PC-9 (cell line): ENCODE data around the gene VSX1. TPM values are rescaled to one million over a fixed set of nuclear protein-coding genes. Genes with fewer than 3 reads are reported as not detected.
A peak's percentile ranks its signal among the peaks of the same experiment; 100 is the strongest.

Experiments
- BruUV-seq: library from RNA; stranded (reverse); fragments of 400-500 nt; replicated peaks from 2 replicates; lab custom pipeline; 2021; lab: Mats Ljungman, UMichigan
- CTCF ChIA-PET: fragments of 300-600 bp; sonication (Branson Sonifier 250); formaldehyde crosslinking; loops from one replicate; lab custom pipeline; 2022; ENCODE audit warnings: antibody characterized with exemption; lab: Charles Lee
- POLR2A ChIA-PET: fragments of 300-600 bp; sonication (Branson Sonifier 250); formaldehyde crosslinking; loops from one replicate; lab custom pipeline; 2022; ENCODE audit warnings: antibody characterized with exemption; ENCODE audit not compliant: unreplicated experiment; lab: Charles Lee
- DNase-seq, 2 experiments: peaks; one replicate each; pipeline versions ENCODE4 v3.0.0 to v3.0.0-alpha.2; 2015 to 2022; ENCODE audit warnings: mixed read lengths in 1 of 2
- H2AFZ ChIP-seq: fragments of 200-600 bp; sonication (generic); 2 replicates; pipeline ENCODE4 v1.8.1; 2017; ENCODE audit warnings: antibody characterized with exemption
- H3F3A ChIP-seq: fragments of 200-600 bp; sonication (generic); 2 replicates; pipeline ENCODE4 v1.8.1; 2017; ENCODE audit warnings: antibody characterized with exemption, mild to moderate bottlenecking, low read depth; ENCODE audit not compliant: insufficient read depth
- H3K27ac ChIP-seq: fragments of 200-600 bp; sonication (generic); 2 replicates; pipeline ENCODE4 v1.6.1; 2016; ENCODE audit warnings: mixed run types
- H3K27me3 ChIP-seq: fragments of 200-600 bp; sonication (generic); 2 replicates; pipeline ENCODE4 v1.6.1; 2016; ENCODE audit warnings: low read depth, mixed run types; ENCODE audit not compliant: insufficient read depth
- H3K36me3 ChIP-seq: fragments of 200-600 bp; sonication (generic); 2 replicates; pipeline ENCODE4 v1.6.1; 2016; ENCODE audit warnings: low read depth, mixed run types
- H3K4me1 ChIP-seq: fragments of 200-600 bp; sonication (generic); replicated peaks from 2 replicates; pipeline ENCODE4 v1.6.1; 2016; ENCODE audit warnings: mixed run types; ENCODE audit not compliant: insufficient read depth
- H3K4me2 ChIP-seq: fragments of 200-600 bp; sonication (generic); 2 replicates; pipeline ENCODE4 v1.6.1; 2017; ENCODE audit warnings: mixed run types
- H3K4me3 ChIP-seq: fragments of 200-600 bp; sonication (generic); 2 replicates; pipeline ENCODE4 v1.6.1; 2016; ENCODE audit warnings: mixed run types
- H3K79me2 ChIP-seq: fragments of 200-600 bp; sonication (generic); 2 replicates; pipeline ENCODE4 v1.6.1; 2017; ENCODE audit warnings: low read depth, mixed run types
- H3K9me2 ChIP-seq: fragments of 200-600 bp; sonication (generic); 2 replicates; pipeline ENCODE4 v1.8.1; 2017; ENCODE audit warnings: mild to moderate bottlenecking; ENCODE audit not compliant: insufficient read depth
- H3K9me3 ChIP-seq: fragments of 200-600 bp; sonication (generic); 2 replicates; pipeline ENCODE4 v1.8.1; 2016; ENCODE audit warnings: low read depth; ENCODE audit not compliant: insufficient read depth
- H4K20me1 ChIP-seq: fragments of 200-600 bp; sonication (generic); 2 replicates; pipeline ENCODE4 v1.8.1; 2017; ENCODE audit not compliant: insufficient read depth
- EZH2 ChIP-seq: fragments of 200-600 bp; sonication (generic); IDR thresholded peaks from 2 replicates; pipeline ENCODE4 v1.8.0; 2017; ENCODE audit warnings: antibody characterized with exemption, low read depth
- intact Hi-C: fragments of 100-400 bp; cut with micrococcal nuclease; formaldehyde crosslinking; loops from one replicate; pipeline ENCODE4 v1.10.0; 2022; ENCODE audit not compliant: unreplicated experiment
- total RNA-seq: library from RNA; stranded (reverse); gene quantifications from 2 replicates; pipeline ENCODE4 v1.2.3, GENCODE V29; 2021
- TF ChIP-seq, protein P1 (sequence below): fragments of 200-600 bp; sonication (generic); conservative IDR thresholded peaks from 2 replicates; pipeline ENCODE4 v1.6.1; 2017; ENCODE audit warnings: mixed run types, antibody characterized with exemption, mild to moderate bottlenecking, moderate library complexity

The VSX1 gene
- total RNA-seq, 1 experiment from 2014 or later: 1.5 TPM

DNA sequence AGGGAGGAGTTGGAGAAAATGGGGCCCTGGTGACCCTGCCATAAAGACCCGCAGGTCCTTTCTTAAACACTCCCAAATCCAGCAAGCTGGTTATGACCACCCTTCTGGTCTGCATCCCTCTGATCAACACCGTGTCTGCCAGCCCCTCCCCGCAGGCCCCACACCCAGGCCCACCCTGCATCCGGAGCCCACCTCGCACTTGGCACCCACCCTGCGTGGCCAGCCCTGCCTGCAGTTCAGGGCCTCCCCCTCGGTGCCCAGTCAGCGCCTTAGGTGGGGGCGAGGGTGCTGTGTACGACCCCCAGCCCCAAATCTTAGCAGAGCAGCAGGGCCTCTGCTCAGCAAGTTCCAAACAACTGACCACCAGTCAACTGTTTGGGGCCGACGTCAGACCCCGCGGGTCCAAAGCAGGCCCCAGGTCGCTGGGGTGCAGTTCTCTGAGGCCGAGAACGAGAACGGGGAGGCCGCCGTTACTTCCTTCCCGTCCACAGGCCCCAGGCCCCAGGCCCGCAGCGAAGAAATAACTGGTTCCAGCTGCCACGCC, 25.2 kb downstream of the VSX1 start:
- BruUV-seq: no TSS peak
- Histone ChIP-seq H3K4me3 (peak overlapping the region; percentile 71), H3K9me3 (no peaks in the 10 kb centered on the region), H3K36me3 (no peaks in the 10 kb centered on the region), H3K27ac (no peak overlapping the region), H3K9me2 (no peaks in the 10 kb centered on the region), H3F3A (peaks cover 12% of the 10 kb centered on the region; the same call in 1 of the 2 replicates), H4K20me1 (peaks cover 4% of the 10 kb centered on the region; the same call in 1 of the 2 replicates), H3K27me3 (no peaks in the 10 kb centered on the region), H3K4me2 (peak overlapping the region; percentile 86), H2AFZ (peak overlapping the region; percentile 92), H3K79me2 (peaks cover 16% of the 10 kb centered on the region; the same call in 1 of the 2 replicates), H3K4me1 (peaks cover 48% of the 10 kb centered on the region)
- no peak for DNase-seq
- ChIA-PET POLR2A (interaction anchor here (0.6 kb wide), 1 partner anchor 56 kb away, joined by 5 read pairs; no protein-coding TSS in a partner anchor), CTCF (no interaction called here)
- intact Hi-C loops: loop anchor here (2.0 to 5.0 kb wide), 2 partner anchors 16 to 39 kb away; no protein-coding TSS in a partner anchor
- no peak for TF ChIP-seq EZH2
- TF ChIP-seq, protein P1, sequence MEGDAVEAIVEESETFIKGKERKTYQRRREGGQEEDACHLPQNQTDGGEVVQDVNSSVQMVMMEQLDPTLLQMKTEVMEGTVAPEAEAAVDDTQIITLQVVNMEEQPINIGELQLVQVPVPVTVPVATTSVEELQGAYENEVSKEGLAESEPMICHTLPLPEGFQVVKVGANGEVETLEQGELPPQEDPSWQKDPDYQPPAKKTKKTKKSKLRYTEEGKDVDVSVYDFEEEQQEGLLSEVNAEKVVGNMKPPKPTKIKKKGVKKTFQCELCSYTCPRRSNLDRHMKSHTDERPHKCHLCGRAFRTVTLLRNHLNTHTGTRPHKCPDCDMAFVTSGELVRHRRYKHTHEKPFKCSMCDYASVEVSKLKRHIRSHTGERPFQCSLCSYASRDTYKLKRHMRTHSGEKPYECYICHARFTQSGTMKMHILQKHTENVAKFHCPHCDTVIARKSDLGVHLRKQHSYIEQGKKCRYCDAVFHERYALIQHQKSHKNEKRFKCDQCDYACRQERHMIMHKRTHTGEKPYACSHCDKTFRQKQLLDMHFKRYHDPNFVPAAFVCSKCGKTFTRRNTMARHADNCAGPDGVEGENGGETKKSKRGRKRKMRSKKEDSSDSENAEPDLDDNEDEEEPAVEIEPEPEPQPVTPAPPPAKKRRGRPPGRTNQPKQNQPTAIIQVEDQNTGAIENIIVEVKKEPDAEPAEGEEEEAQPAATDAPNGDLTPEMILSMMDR: no peak

DNA sequence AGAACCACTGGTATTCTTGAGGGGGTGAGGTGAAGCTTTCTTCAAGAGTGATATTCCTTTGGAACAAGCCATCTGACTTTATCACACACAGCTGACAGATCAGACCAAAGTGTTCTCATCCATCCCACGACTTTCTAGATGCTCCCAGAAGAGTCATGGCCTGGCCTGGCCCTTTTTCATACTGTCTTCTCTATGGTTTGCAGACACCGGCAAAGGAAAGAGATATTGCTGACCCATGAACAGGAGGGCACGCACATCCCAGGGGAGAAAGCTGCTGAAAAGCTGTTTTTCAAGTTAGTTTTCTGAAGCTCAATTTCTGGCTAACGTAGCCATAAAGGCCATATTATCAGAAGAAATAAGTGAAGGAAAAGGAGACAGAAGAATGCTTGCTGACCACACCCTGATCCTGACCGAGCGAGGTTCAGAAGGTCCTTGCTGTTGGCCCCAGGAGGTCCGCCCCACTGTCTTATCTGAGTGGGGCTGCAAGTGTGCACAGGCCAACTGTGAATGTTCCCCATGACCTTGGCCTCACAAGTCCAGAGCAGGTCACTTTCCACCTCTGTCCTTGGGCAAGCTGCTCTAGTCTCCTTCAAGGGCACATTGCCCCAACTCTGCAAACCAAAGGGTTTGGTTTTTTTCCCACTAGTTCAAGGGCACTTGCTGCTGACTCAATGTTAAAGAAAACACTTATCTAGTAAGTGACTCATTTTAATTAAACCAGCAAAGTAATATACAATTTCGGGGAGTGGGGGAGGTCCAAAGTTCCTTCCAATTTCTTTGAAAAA, 26.0 kb downstream of the VSX1 start:
- H3K27ac ChIP-seq: no peak overlapping the region
- TF ChIP-seq, protein P1: no peak
- TF ChIP-seq EZH2: no peak
- peaks cover 16% of the 10 kb centered on the region; the same call in 1 of the 2 replicates for H3K79me2 ChIP-seq
- CTCF ChIA-PET: no interaction called here
- DNase-seq: peak in 1 of 2 experiments; percentile 34
- no peaks in the 10 kb centered on the region for H3K27me3 ChIP-seq
- peaks cover 12% of the 10 kb centered on the region; the same call in 1 of the 2 replicates for H3F3A ChIP-seq
- H2AFZ ChIP-seq: no peak overlapping the region
- H3K4me1 ChIP-seq: peaks cover 48% of the 10 kb centered on the region
- POLR2A ChIA-PET: no interaction called here
- BruUV-seq: TSS peak; percentile 32
- H3K9me3 ChIP-seq: no peaks in the 10 kb centered on the region
- no peaks in the 10 kb centered on the region for H3K9me2 ChIP-seq
- H3K4me2 ChIP-seq: peak overlapping the region; percentile 86
- no peaks in the 10 kb centered on the region for H3K36me3 ChIP-seq
- peak overlapping the region; percentile 71; the same call in 1 of the 2 replicates for H3K4me3 ChIP-seq
- intact Hi-C loops: loop anchor here (2.0 to 5.0 kb wide), 2 partner anchors 15 to 39 kb away; no protein-coding TSS in a partner anchor
- peaks cover 4% of the 10 kb centered on the region; the same call in 1 of the 2 replicates for H4K20me1 ChIP-seq

DNA sequence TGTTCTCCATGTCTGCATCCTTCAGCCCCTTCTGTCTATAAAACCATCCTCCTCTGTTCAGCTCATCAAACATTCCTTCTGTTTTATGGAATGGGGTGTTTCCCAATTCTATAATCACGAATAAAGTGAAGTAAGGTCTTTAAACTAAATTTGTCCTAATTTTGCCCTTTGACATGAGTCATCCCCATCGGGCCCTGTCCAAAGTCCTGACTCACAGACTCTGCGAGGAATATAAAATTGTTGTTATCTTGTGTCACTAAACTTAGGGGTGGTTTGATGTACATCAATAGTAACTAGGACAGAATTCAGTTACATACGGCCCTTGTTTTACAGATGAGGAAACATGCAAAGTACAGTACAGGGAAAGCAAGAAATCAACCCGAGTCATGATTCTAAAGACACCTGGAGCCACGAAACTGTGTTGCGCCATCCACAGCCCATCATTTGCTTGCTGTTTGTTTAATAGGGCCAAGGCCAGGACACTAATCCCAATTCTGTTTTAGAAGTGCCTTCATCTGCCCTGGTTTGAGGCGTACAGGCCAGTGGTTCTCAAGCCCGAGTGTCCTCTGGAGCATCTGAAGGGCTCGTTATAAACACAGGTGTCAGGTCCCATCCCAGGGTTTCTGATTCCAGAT, 26.8 kb downstream of the VSX1 start:
- POLR2A ChIA-PET: no interaction called here

More for the DNA sequence above, 26.8 kb downstream of the VSX1 start:
- no TSS peak for BruUV-seq
- CTCF ChIA-PET: interaction anchor here (0.6 kb wide), 1 partner anchor 59 kb away, joined by 3 read pairs; no protein-coding TSS in a partner anchor
- Histone ChIP-seq H3K4me3 (no peak overlapping the region), H3K27ac (no peak overlapping the region), H3K4me2 (peak overlapping the region; percentile 86; the same call in 1 of the 2 replicates), H3K27me3 (no peaks in the 10 kb centered on the region), H3K9me2 (no peaks in the 10 kb centered on the region), H3K79me2 (peaks cover 16% of the 10 kb centered on the region; the same call in 1 of the 2 replicates), H3K4me1 (peaks cover 40% of the 10 kb centered on the region), H3K36me3 (no peaks in the 10 kb centered on the region), H3F3A (peaks cover 12% of the 10 kb centered on the region; the same call in 1 of the 2 replicates), H4K20me1 (peaks cover 4% of the 10 kb centered on the region; the same call in 1 of the 2 replicates), H3K9me3 (no peaks in the 10 kb centered on the region), H2AFZ (no peak overlapping the region)
- TF ChIP-seq EZH2: no peak
- TF ChIP-seq, protein P1: no peak
- intact Hi-C loops: loop anchor here (5.0 kb wide), 1 partner anchor 38 kb away; no protein-coding TSS in a partner anchor
- DNase-seq: peak in 1 of 2 experiments; percentile 36
